22Rv1 (cell line): ENCODE measurements around the gene SUSD5.

Experiments used
- H3K27ac ChIP-seq: fragments of 450-650 bp; 2 replicates; pipeline ENCODE4 v1.5.1; 2017
- CTCF ChIP-seq: fragments of 450-650 bp; IDR thresholded peaks from 2 replicates; pipeline ENCODE4 v1.5.1; 2017; ENCODE audit warnings: mild to moderate bottlenecking
- ZFX ChIP-seq: fragments of 450-650 bp; IDR thresholded peaks from 2 replicates; pipeline ENCODE4 v1.6.1; 2017; ENCODE audit warnings: antibody characterized with exemption, borderline replicate concordance

Gene SUSD5

GRCh38 chr3:33218446-33219174 is at the start of gene SUSD5:
SUSD5 (minus strand) TSS chr3:33218810; CDS start chr3:33218797, 13 bp downstream.
- H3K27ac ChIP-seq, result no peak within 1 kb of the TSS
- TF ChIP-seq ZFX, result no peak
- TF ChIP-seq CTCF, result no peak

GRCh38 chr3:33260104-33260503 is 41.5 kb upstream of the SUSD5 start:
- TF ChIP-seq ZFX (no peak), CTCF (no peak)
- H3K27ac ChIP-seq, result no peak overlapping the region

GRCh38 chr3:33256249-33256648 is 37.6 kb upstream of the SUSD5 start:
- H3K27ac ChIP-seq, result no peak overlapping the region
- TF ChIP-seq CTCF (no peak), ZFX (no peak)

GRCh38 chr3:33250712-33251111 is 32.1 kb upstream of the SUSD5 start:
- no peak overlapping the region for H3K27ac ChIP-seq
- TF ChIP-seq ZFX (no peak), CTCF (no peak)

- H3K27ac ChIP-seq, result no peak overlapping the region
- no peak for TF ChIP-seq CTCF
- no peak for TF ChIP-seq ZFX
Measured at GRCh38 chr3:33246786-33247185, 28.2 kb upstream of the SUSD5 start.

- no peak overlapping the region for H3K27ac ChIP-seq
- TF ChIP-seq CTCF (no peak), ZFX (no peak)
Measured at GRCh38 chr3:33240261-33240660, 21.7 kb upstream of the SUSD5 start.

- H3K27ac ChIP-seq, result no peak overlapping the region
- TF ChIP-seq ZFX, result no peak
- TF ChIP-seq CTCF, result no peak
Measured at GRCh38 chr3:33238923-33239322, 20.3 kb upstream of the SUSD5 start.
